ENCODE results near the gene TRPM1.

Gene TRPM1

DNA sequence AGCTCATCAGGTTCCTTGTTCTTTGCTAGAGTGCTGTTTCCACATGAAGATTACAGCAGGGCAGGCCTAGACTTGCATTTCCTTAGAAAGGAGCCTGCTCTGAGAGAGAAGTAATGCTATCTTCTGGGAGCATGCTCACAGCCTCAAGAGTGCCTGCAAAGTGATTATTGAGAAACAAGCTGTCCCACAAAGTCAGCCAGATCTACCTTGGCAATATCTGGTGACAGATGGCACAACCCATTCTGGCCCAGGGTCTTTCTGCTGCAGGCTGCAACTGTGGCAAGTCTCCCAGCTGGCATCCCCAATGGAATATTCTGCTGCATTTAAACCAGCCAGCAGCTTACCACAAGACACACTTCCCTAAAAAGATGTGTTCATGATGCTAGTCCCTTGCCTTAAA is 139.4 kb downstream of the TRPM1 start:
- TF ChIP-seq ZFX (IDR thresholded peaks at IDR 0.05; ENCODE audit: borderline replicate concordance) (no peak), CTCF (IDR thresholded peaks at IDR 0.05) (no peak)
- H3K27ac ChIP-seq = no peak overlapping the region

GRCh38 chr15:30958219-30958618 is 143.3 kb downstream of the TRPM1 start:
- no peak overlapping the region for H3K27ac ChIP-seq
- TF ChIP-seq CTCF (IDR thresholded peaks at IDR 0.05) (no peak), ZFX (IDR thresholded peaks at IDR 0.05; ENCODE audit: borderline replicate concordance) (no peak)

DNA sequence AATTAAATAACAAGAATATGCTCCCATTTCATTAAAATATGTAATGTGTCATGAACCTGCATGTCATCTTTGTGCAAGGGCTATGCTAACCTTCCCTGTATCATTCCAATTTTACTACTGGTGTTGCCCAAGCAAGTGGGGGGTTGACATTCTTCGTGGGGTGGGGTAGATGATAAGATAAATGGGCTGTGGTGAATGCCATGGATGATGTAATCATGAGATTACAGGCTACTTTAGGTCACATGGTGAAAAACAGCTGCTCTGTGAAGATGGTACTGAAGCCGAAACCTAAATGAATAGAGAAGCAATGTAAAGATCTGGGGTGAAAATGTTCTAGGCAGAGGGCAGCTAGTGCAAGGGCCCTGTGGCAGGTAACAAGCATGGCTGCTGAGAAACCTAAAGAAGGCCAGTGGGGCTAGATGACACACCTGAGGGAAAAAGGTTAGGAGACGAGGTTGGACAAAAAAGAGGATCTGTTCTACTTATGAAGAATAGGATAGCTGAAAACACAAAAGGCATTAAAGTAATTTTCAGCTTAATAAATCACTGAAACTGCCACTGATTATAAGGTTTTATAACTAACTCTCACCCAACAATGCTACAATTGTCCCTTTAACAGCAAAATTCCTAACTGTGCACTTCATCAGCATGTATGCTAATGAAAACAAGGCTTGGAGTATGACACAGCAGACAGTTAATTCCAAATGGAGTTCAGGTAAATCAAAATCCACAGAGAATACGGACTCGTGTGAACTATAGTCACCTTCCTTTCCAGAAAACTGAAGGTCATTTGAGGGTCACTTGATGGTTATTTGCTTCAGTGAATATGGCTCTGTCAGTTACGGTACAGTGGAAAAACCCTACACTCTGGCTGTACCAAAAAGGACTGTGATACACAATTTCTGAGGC is 145.1 kb downstream of the TRPM1 start:
- no peak overlapping the region for H3K27ac ChIP-seq
- TF ChIP-seq CTCF (IDR thresholded peaks at IDR 0.05) (no peak), ZFX (IDR thresholded peaks at IDR 0.05; ENCODE audit: borderline replicate concordance) (no peak)

DNA sequence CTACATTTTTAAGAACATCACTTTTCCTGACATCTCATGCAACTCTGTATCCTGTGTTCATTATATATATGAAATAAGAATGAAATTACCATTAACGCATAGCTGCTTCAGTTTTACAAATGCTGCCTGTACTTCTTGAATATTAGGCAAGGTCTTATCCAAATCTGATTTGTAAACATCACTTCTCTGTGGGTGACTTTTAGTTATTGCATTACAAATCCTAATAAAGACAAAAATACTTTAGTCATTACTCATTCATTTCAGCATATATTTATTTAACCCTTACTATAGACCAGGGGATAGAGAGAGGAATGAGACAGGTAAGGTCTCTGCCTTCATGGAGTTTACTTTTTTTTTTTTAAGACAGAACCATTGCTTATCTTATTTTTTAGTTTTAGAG is 146.9 kb downstream of the TRPM1 start:
- TF ChIP-seq ZFX (IDR thresholded peaks at IDR 0.05; ENCODE audit: borderline replicate concordance) = no peak
- TF ChIP-seq CTCF (IDR thresholded peaks at IDR 0.05) = no peak
- no peak overlapping the region for H3K27ac ChIP-seq

GRCh38 chr15:30953731-30954378 is 147.7 kb downstream of the TRPM1 start:
- no peak overlapping the region for H3K27ac ChIP-seq
- no peak for TF ChIP-seq CTCF (IDR thresholded peaks at IDR 0.05)
- no peak for TF ChIP-seq ZFX (IDR thresholded peaks at IDR 0.05; ENCODE audit: borderline replicate concordance)

- H3K27ac ChIP-seq = no peak overlapping the region
- TF ChIP-seq ZFX (IDR thresholded peaks at IDR 0.05; ENCODE audit: borderline replicate concordance) (no peak), CTCF (IDR thresholded peaks at IDR 0.05) (no peak)
Measured at GRCh38 chr15:30953183-30953582, 148.3 kb downstream of the TRPM1 start.
